ENCODE data around the gene ZNF433.

- TF ChIP-seq TEAD4 (IDR thresholded peaks at IDR 0.05; ENCODE audit: borderline replicate concordance, insufficient read depth) (no peak), CTCF (IDR thresholded peaks at IDR 0.05) (no peak), RAD21 (IDR thresholded peaks at IDR 0.05; ENCODE audit: low read length) (no peak), TCF12 (IDR thresholded peaks at IDR 0.05) (no peak), MXI1 (IDR thresholded peaks at IDR 0.05; ENCODE audit: low read depth, low read length) (no peak), SMC3 (IDR thresholded peaks at IDR 0.05; ENCODE audit: low read depth, low read length) (no peak), EP300 (IDR thresholded peaks at IDR 0.05; ENCODE audit: borderline replicate concordance in 1 of 2, low read depth in 1 of 2, low read length in 1 of 2) (no peak)
Observed at GRCh38 chr19:12077375-12077774, 41.9 kb upstream of the ZNF433 start.

Data from SK-N-SH (cell line).